Measurements from ENCODE around the gene ZNF680.

DNA sequence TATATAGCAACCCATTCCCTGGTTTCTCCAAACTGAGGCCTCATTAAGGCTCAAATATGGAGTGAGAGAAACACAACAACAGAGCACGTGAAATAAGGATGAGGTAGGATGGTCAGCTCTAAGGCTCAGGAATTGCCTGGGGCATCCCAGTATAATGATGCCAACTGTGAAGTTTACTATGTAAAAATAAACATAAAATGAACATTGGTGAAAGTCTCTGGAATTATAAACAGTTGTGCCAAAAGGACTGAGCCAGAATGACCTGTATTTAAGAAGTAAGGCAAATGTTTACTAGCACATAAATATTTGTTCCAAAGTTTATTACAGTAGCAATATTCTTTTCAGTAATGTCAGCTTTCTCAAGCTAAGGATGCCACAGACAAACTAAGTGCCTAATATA, 64.6 kb downstream of the ZNF680 start:
- no peak for TF ChIP-seq SUZ12 (IDR thresholded peaks at IDR 0.05; ENCODE audit: extremely low read depth, insufficient read depth, insufficient read length)
- TF ChIP-seq YY1 (IDR thresholded peaks at IDR 0.05; ENCODE audit: insufficient read depth, insufficient read length): no peak
- no peak for TF ChIP-seq ZNF274 (IDR thresholded peaks at IDR 0.05; ENCODE audit: low read depth, low read length)
